Mesenchymal stem cell (in vitro differentiated cells and primary cell): Measurements from ENCODE around the gene ADAM12.

Experiments
- DNase-seq: peaks from one replicate; pipeline ENCODE4 v3.0.0-alpha.2; 2013
- H2AFZ ChIP-seq: one replicate; pipeline ENCODE4 v1.6.1; 2013; ENCODE audit warnings: low read depth, mild to moderate bottlenecking, control low read depth, inconsistent platforms, low read length, moderate library complexity
- H2AK5ac ChIP-seq: 2 replicates; pipeline ENCODE4 v1.6.1; 2013; ENCODE audit warnings: low read length, moderate library complexity, mild to moderate bottlenecking, inconsistent platforms; ENCODE audit not compliant: severe bottlenecking
- H2BK120ac ChIP-seq: one replicate; pipeline ENCODE4 v1.6.1; 2013; ENCODE audit warnings: low read depth, mild to moderate bottlenecking, inconsistent platforms, low read length, moderate library complexity
- H2BK12ac ChIP-seq, 2 experiments: one replicate each; pipeline ENCODE4 v1.6.1; 2013; ENCODE audit warnings: inconsistent platforms in 2 of 2, low read length in 2 of 2, mild to moderate bottlenecking in 2 of 2, moderate library complexity in 2 of 2, control low read depth in 1 of 2
- H2BK15ac ChIP-seq: one replicate; pipeline ENCODE4 v1.6.1; 2013; ENCODE audit warnings: mild to moderate bottlenecking, low read depth, inconsistent platforms; ENCODE audit not compliant: poor library complexity, severe bottlenecking
- H2BK5ac ChIP-seq: 2 replicates; pipeline ENCODE4 v1.6.1; 2013; ENCODE audit warnings: low read depth, mild to moderate bottlenecking, low read length, control low read depth, inconsistent platforms; ENCODE audit not compliant: poor library complexity, severe bottlenecking
- H3K14ac ChIP-seq, 2 experiments: one replicate each; pipeline ENCODE4 v1.6.1; 2013; ENCODE audit warnings: inconsistent platforms in 2 of 2, low read length in 2 of 2, control low read depth in 1 of 2, mild to moderate bottlenecking in 1 of 2, moderate library complexity in 1 of 2
- H3K18ac ChIP-seq, 2 experiments: one replicate each; pipeline ENCODE4 v1.6.1; 2013; ENCODE audit warnings: inconsistent platforms in 2 of 2, low read length in 2 of 2, control low read depth in 1 of 2, low read depth in 1 of 2, mild to moderate bottlenecking in 1 of 2
- H3K23ac ChIP-seq, 2 experiments: one replicate each; pipeline ENCODE4 v1.6.1; 2013; ENCODE audit warnings: inconsistent platforms in 2 of 2, low read length in 2 of 2, mild to moderate bottlenecking in 2 of 2, moderate library complexity in 2 of 2, control low read depth in 1 of 2
- H3K27ac ChIP-seq: 2 replicates; pipeline ENCODE4 v1.5.1; 2013; ENCODE audit warnings: mild to moderate bottlenecking, moderate library complexity, low read length, control low read depth, inconsistent platforms; ENCODE audit not compliant: poor library complexity, severe bottlenecking
- H3K27me3 ChIP-seq, 2 experiments: 2 replicates each; pipeline versions ENCODE4 v1.6.1 to v1.7.0; 2013; ENCODE audit warnings: low read length in 2 of 2, mild to moderate bottlenecking in 2 of 2, moderate library complexity in 2 of 2, control low read depth in 1 of 2, inconsistent platforms in 1 of 2; ENCODE audit not compliant: control insufficient read depth in 1 of 2, insufficient read depth in 1 of 2
- H3K36me3 ChIP-seq, 2 experiments: 2 replicates each; pipeline versions ENCODE4 v1.6.1 to v1.7.0; 2013; ENCODE audit warnings: low read length in 2 of 2, control low read depth in 1 of 2, inconsistent platforms in 1 of 2, low read depth in 1 of 2, mild to moderate bottlenecking in 1 of 2; ENCODE audit not compliant: insufficient read depth in 2 of 2, control insufficient read depth in 1 of 2
- H3K4ac ChIP-seq, 2 experiments: one replicate each; pipeline ENCODE4 v1.6.1; 2013; ENCODE audit warnings: inconsistent platforms in 2 of 2, low read length in 2 of 2, mild to moderate bottlenecking in 2 of 2, moderate library complexity in 2 of 2, control low read depth in 1 of 2, low read depth in 1 of 2
- H3K4me1 ChIP-seq: 2 replicates; pipeline ENCODE4 v1.6.1; 2013; ENCODE audit warnings: low read depth, low read length, control low read depth; ENCODE audit not compliant: control insufficient read depth, insufficient read depth
- H3K4me2 ChIP-seq: 2 replicates; pipeline ENCODE4 v1.6.1; 2013; ENCODE audit warnings: low read length, mild to moderate bottlenecking, inconsistent platforms; ENCODE audit not compliant: poor library complexity, severe bottlenecking
- H3K4me3 ChIP-seq, 2 experiments: 2 replicates each; pipeline versions ENCODE4 v1.5.1 to v1.7.0; 2013; ENCODE audit warnings: low read length in 2 of 2, mild to moderate bottlenecking in 2 of 2, control low read depth in 1 of 2, low read depth in 1 of 2; ENCODE audit not compliant: insufficient read depth in 1 of 2
- H3K79me1 ChIP-seq: replicated peaks from 2 replicates; pipeline ENCODE4 v1.6.1; 2013; ENCODE audit warnings: mild to moderate bottlenecking, control low read depth, low read length, inconsistent platforms; ENCODE audit not compliant: poor library complexity, severe bottlenecking
- H3K9ac ChIP-seq: 2 replicates; pipeline ENCODE4 v1.7.0; 2013; ENCODE audit warnings: mild to moderate bottlenecking, low read length, moderate library complexity
- H3K9me3 ChIP-seq: 2 replicates; pipeline ENCODE4 v1.7.0; 2013; ENCODE audit warnings: mild to moderate bottlenecking, low read length; ENCODE audit not compliant: control insufficient read depth
- H4K8ac ChIP-seq: one replicate; pipeline ENCODE4 v1.6.1; 2013; ENCODE audit warnings: inconsistent platforms, mild to moderate bottlenecking, low read length, moderate library complexity
- H4K91ac ChIP-seq: one replicate; pipeline ENCODE4 v1.6.1; 2013; ENCODE audit warnings: mild to moderate bottlenecking, low read length, inconsistent platforms
- WGBS: methylation state at CpG from one replicate; pipeline ENCODE4 v1.1.7; 2013; ENCODE audit warnings: mixed read lengths; 5-methylcytosine and 5-hydroxymethylcytosine counted together

Gene ADAM12

GRCh38 chr10:126046831-126047230 lies 341.4 kb downstream of the ADAM12 start:
- Histone ChIP-seq H3K23ac (no peak overlapping the region), H4K8ac (no peak overlapping the region), H3K27me3 (no peaks in the 10 kb centered on the region), H3K14ac (no peak overlapping the region), H4K91ac (no peak overlapping the region), H3K4ac (no peak overlapping the region), H3K27ac (no peak overlapping the region), H3K79me1 (peaks cover 4% of the 10 kb centered on the region), H2AK5ac (no peak overlapping the region), H3K18ac (no peak overlapping the region), H3K4me2 (no peak overlapping the region), H3K9ac (no peak overlapping the region), H3K36me3 (peaks cover 26 to 71% of the 10 kb centered on the region in 2 experiments), H2BK15ac (no peak overlapping the region), H3K4me1 (peaks cover 12% of the 10 kb centered on the region), H2BK120ac (no peak overlapping the region), H2BK12ac (no peak overlapping the region), H2BK5ac (no peak overlapping the region), H3K4me3 (no peak overlapping the region), H3K9me3 (no peaks in the 10 kb centered on the region), H2AFZ (no peak overlapping the region)
- WGBS = 64% methylated on average over 5 of the region's 5 CpGs
- DNase-seq = peak; percentile 24

DNA sequence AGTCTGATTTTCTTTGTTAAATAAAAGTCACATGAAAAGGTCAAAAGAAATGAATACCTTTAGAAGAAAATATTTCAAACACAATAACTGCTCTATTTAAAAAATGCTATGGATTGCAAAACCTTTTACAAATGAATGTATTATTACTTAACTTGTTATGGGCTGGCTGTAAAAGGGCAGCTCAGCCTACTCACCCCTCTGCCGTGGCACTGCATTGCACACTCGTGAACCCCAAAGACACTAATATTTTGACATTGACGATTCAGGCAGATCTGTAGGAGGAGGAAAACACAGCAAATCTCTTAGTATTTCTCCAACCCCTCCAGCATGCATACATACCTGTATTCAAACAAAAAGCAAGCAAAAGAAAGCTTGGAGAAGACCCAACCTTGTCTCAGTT lies 342.4 kb downstream of the ADAM12 start:
- Histone ChIP-seq H2AK5ac (no peak overlapping the region), H3K4me2 (no peak overlapping the region)
- 97% methylated on average over 3 of the region's 3 CpGs for WGBS

GRCh38 chr10:126043389-126043788 lies 344.9 kb downstream of the ADAM12 start:
- no peak for DNase-seq
- no peak overlapping the region for H2BK12ac ChIP-seq
- H3K23ac ChIP-seq = no peak overlapping the region
- no peak overlapping the region for H3K18ac ChIP-seq
- no peaks in the 10 kb centered on the region for H3K27me3 ChIP-seq
- 98% methylated on average over 10 of the region's 10 CpGs for WGBS
- H3K4me3 ChIP-seq = no peak overlapping the region
- H2BK15ac ChIP-seq = no peak overlapping the region
- H2BK5ac ChIP-seq = no peak overlapping the region
- H3K36me3 ChIP-seq = peaks cover 43 to 95% of the 10 kb centered on the region in 2 experiments
- H3K9ac ChIP-seq = no peak overlapping the region
- no peaks in the 10 kb centered on the region for H3K9me3 ChIP-seq
- H3K4ac ChIP-seq = no peak overlapping the region
- H4K91ac ChIP-seq = no peak overlapping the region
- H3K14ac ChIP-seq = no peak overlapping the region
- no peak overlapping the region for H3K4me2 ChIP-seq
- H4K8ac ChIP-seq = no peak overlapping the region
- no peak overlapping the region for H2BK120ac ChIP-seq
- no peak overlapping the region for H3K27ac ChIP-seq
- no peak overlapping the region for H2AK5ac ChIP-seq
- H3K4me1 ChIP-seq = peaks cover 14% of the 10 kb centered on the region
- H2AFZ ChIP-seq = no peak overlapping the region
- peaks cover 4% of the 10 kb centered on the region for H3K79me1 ChIP-seq

More for the DNA sequence above, 342.4 kb downstream of the ADAM12 start:
- Histone ChIP-seq H4K91ac (no peak overlapping the region), H2BK120ac (no peak overlapping the region), H2BK5ac (no peak overlapping the region), H3K4me3 (no peak overlapping the region), H3K9ac (no peak overlapping the region), H3K27me3 (no peaks in the 10 kb centered on the region), H2AFZ (no peak overlapping the region), H3K9me3 (no peaks in the 10 kb centered on the region), H2BK15ac (no peak overlapping the region), H3K4ac (no peak overlapping the region), H2BK12ac (no peak overlapping the region), H3K27ac (no peak overlapping the region), H3K18ac (no peak overlapping the region), H3K14ac (no peak overlapping the region), H3K79me1 (peaks cover 4% of the 10 kb centered on the region), H3K23ac (no peak overlapping the region), H3K4me1 (peaks cover 17% of the 10 kb centered on the region), H3K36me3 (peaks cover 35 to 81% of the 10 kb centered on the region in 2 experiments), H4K8ac (no peak overlapping the region)
- no peak for DNase-seq

DNA sequence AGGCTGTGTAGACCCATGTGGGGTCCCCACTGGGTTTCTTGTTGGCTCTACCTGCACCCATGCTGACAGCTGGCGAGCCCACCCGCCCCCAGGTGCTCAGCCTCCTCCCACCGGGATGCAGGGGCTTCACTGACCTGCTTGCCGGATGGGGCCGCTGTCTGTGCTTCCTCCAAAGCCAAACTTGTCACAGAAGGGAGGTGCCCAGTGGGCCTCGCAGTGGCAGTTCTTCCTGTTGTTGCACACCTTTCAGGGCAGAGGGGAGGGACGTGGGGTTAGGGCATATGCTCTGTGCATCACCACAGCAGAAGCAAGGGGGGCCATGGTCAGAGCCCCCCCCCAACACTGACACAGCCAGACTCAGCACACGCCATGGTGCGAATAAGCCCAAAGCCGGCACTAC lies 345.4 kb downstream of the ADAM12 start:
- Histone ChIP-seq H3K36me3 (peaks cover 47 to 95% of the 10 kb centered on the region in 2 experiments), H4K8ac (no peak overlapping the region), H2AK5ac (no peak overlapping the region), H3K27ac (no peak overlapping the region), H3K4ac (no peak overlapping the region), H2AFZ (no peak overlapping the region), H3K4me1 (peaks cover 14% of the 10 kb centered on the region), H3K4me3 (peak overlapping the region in 1 of 2 experiments; percentile 20), H3K9me3 (no peaks in the 10 kb centered on the region), H2BK120ac (no peak overlapping the region), H3K14ac (no peak overlapping the region), H2BK5ac (no peak overlapping the region), H3K27me3 (no peaks in the 10 kb centered on the region), H3K4me2 (no peak overlapping the region), H2BK15ac (peak overlapping the region; percentile 48), H3K79me1 (peaks cover 4% of the 10 kb centered on the region), H4K91ac (peak overlapping the region; percentile 37), H3K9ac (peak overlapping the region; percentile 67), H3K23ac (no peak overlapping the region), H2BK12ac (peak overlapping the region in 1 of 2 experiments; percentile 12), H3K18ac (no peak overlapping the region)
- no peak for DNase-seq
- over 99% methylated on average over 7 of the region's 10 CpGs for WGBS
